ENCODE measurements around the gene GPR183.

GRCh38 chr13:99320693-99321481 lies 13.7 kb upstream of the GPR183 start:
- TF ChIP-seq FOXM1 (IDR thresholded peaks at IDR 0.05; ENCODE audit: borderline replicate concordance): no peak
- TF ChIP-seq SP1 (IDR thresholded peaks at IDR 0.05): no peak
- no peak for TF ChIP-seq L3MBTL2 (conservative IDR thresholded peaks at IDR 0.05)
- no peak for TF ChIP-seq ELF4 (IDR thresholded peaks at IDR 0.05)
- no peak for TF ChIP-seq ZNF384 (IDR thresholded peaks at IDR 0.05)
- TF ChIP-seq NFRKB (IDR thresholded peaks at IDR 0.05): no peak
- no peak for TF ChIP-seq HDGF (IDR thresholded peaks at IDR 0.05; ENCODE audit: borderline replicate concordance)
- no peak for TF ChIP-seq ARNT (IDR thresholded peaks at IDR 0.05)
- TF ChIP-seq TARDBP (IDR thresholded peaks at IDR 0.05): no peak

Data from HEK293T (cell line).